H1 (cell line): ENCODE results near the gene POGK.

Experiments used
- CHD1 ChIP-seq: IDR thresholded peaks from 2 replicates; pipeline ENCODE4 v1.6.1; 2012; ENCODE audit warnings: low read depth, low read length, improper control_type of control experiment
- EP300 ChIP-seq, 2 experiments: IDR thresholded peaks; 1 replicate in 1 of 2; 2 replicates in 1 of 2; pipeline ENCODE4 v1.6.1; 2011 to 2012; ENCODE audit warnings: low read depth in 2 of 2, low read length in 2 of 2, mild to moderate bottlenecking in 2 of 2, borderline replicate concordance in 1 of 2, inconsistent platforms in 1 of 2, moderate library complexity in 1 of 2
- EZH2 ChIP-seq: fragments of 200-600 bp; sonication (generic); IDR thresholded peaks from 2 replicates; pipeline ENCODE4 v1.7.1; 2012; ENCODE audit warnings: low read depth, mild to moderate bottlenecking, moderate library complexity, low read length, inconsistent platforms; ENCODE audit not compliant: severe bottlenecking
- JUN ChIP-seq: IDR thresholded peaks from 2 replicates; pipeline ENCODE4 v1.6.1; 2011; ENCODE audit warnings: low read depth, mild to moderate bottlenecking, improper control_type of control experiment, low read length
- KDM1A ChIP-seq: fragments of 200-600, 300-600 bp; sonication (generic); IDR thresholded peaks from 2 replicates; pipeline ENCODE4 v1.7.1; 2016; ENCODE audit warnings: mild to moderate bottlenecking, low read length, borderline replicate concordance
- MAFK ChIP-seq: IDR thresholded peaks from 2 replicates; pipeline ENCODE4 v1.6.1; 2012; ENCODE audit warnings: low read depth, mild to moderate bottlenecking, improper control_type of control experiment, low read length
- POLR2A ChIP-seq, 2 experiments: IDR thresholded peaks; 1 replicate in 1 of 2; 2 replicates in 1 of 2; pipeline ENCODE4 v1.6.1; 2011; ENCODE audit warnings: low read depth in 2 of 2, low read length in 2 of 2, mild to moderate bottlenecking in 2 of 2; ENCODE audit errors: control extremely low read depth in 1 of 2
- TF ChIP-seq, protein P1 (sequence below): IDR thresholded peaks from 2 replicates; pipeline ENCODE4 v1.6.1; 2012; ENCODE audit warnings: low read length, inconsistent platforms

DNA sequence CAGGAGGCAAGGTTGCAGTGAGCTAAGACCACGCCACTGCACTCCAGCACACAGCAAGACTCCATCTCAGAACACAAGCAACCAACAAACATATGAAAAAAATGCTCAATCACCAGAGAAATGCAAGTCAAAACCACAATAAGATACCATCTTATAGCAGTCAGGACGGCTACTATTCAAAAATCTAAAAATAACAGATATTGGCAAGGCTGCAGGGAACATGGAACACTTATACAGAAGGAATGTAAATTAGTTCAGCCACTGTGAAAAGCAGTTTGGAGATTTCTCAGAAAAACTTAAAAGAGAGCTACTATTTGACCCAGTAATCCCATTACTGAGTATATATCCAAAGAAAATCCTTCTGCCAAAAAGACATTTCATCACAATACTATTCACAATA, 27.6 kb upstream of the POGK start:
- TF ChIP-seq EP300 (IDR thresholded peaks at IDR 0.05; ENCODE audit: borderline replicate concordance in 1 of 2, low read depth in 2 of 2, low read length in 2 of 2) (no peak), JUN (no peak), POLR2A (IDR thresholded peaks at IDR 0.05; ENCODE audit: control extremely low read depth in 1 of 2, low read depth in 2 of 2, low read length in 2 of 2) (no peak), MAFK (no peak), EZH2 (no peak), CHD1 (no peak), KDM1A (no peak)
- TF ChIP-seq, protein P1, sequence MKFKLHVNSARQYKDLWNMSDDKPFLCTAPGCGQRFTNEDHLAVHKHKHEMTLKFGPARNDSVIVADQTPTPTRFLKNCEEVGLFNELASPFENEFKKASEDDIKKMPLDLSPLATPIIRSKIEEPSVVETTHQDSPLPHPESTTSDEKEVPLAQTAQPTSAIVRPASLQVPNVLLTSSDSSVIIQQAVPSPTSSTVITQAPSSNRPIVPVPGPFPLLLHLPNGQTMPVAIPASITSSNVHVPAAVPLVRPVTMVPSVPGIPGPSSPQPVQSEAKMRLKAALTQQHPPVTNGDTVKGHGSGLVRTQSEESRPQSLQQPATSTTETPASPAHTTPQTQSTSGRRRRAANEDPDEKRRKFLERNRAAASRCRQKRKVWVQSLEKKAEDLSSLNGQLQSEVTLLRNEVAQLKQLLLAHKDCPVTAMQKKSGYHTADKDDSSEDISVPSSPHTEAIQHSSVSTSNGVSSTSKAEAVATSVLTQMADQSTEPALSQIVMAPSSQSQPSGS, result no peak
